ENCODE data around the gene SLC7A5.

DNA sequence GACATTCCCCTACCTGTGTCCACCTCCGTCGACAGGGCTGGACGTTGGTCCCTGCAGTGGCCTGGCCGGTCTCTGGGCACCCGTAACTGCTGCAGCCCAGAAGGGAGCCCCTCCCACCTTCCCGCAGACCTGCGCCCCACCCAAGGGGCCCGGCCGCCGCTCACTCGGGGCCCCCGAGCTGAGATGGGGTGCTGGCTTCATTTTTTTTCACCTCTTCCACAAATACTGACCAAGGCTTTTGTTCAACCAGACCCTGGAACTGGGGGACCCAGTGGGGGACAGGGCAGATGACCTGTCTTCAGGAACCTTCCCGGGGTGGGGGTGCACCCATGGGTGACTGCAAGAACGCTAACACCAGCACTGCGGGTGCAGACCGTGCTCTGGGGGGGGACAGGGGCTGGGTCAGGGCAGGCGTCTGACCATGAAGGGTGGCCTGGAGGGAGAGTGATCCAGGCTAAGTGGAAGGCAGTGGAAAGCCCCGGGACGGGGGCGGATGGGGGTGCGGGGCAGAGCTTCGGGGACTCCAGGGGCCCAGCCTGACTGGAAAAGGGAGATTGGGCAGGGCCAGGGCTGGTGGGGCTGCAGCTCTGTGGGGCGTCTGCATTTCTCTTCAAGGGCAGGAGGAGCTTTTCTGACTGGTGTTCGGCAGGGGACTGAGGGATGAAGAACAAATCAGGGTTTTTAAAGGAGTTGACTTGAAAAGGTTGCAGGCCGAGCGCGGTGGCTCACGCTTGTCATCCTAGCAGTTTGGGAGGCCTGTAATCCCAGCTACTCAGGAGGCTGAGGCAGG is 42.3 kb downstream of the SLC7A5 start:
- TF ChIP-seq, protein P1, sequence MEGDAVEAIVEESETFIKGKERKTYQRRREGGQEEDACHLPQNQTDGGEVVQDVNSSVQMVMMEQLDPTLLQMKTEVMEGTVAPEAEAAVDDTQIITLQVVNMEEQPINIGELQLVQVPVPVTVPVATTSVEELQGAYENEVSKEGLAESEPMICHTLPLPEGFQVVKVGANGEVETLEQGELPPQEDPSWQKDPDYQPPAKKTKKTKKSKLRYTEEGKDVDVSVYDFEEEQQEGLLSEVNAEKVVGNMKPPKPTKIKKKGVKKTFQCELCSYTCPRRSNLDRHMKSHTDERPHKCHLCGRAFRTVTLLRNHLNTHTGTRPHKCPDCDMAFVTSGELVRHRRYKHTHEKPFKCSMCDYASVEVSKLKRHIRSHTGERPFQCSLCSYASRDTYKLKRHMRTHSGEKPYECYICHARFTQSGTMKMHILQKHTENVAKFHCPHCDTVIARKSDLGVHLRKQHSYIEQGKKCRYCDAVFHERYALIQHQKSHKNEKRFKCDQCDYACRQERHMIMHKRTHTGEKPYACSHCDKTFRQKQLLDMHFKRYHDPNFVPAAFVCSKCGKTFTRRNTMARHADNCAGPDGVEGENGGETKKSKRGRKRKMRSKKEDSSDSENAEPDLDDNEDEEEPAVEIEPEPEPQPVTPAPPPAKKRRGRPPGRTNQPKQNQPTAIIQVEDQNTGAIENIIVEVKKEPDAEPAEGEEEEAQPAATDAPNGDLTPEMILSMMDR (IDR thresholded peaks at IDR 0.05) = no peak
- TF ChIP-seq POLR2AphosphoS5 (IDR thresholded peaks at IDR 0.05) (no peak), POLR2A (IDR thresholded peaks at IDR 0.05) (no peak), EP300 (IDR thresholded peaks at IDR 0.05) (no peak)
